Peyer's patch (tissue), 4 donors: ENCODE results near the gene ZNF311.

Experiments used
- POLR2A ChIP-seq, 2 donors: fragments of 450-650 bp; IDR thresholded peaks; one replicate each; pipeline ENCODE4 v1.5.1; 2017; ENCODE audit warnings: antibody characterized with exemption in 2 of 2, mild to moderate bottlenecking in 2 of 2, moderate library complexity in 2 of 2
- TF ChIP-seq, protein P1 (sequence below), 6 experiments: fragments of 450-650 bp in 4 of 6; fragments of 200-600 bp in 2 of 6; sonication (generic) in 1 of 6; IDR thresholded peaks; one replicate each; pipeline ENCODE4 v1.5.1; 2017 to 2019; ENCODE audit warnings: antibody characterized with exemption in 6 of 6, mild to moderate bottlenecking in 3 of 6, moderate library complexity in 1 of 6

DNA sequence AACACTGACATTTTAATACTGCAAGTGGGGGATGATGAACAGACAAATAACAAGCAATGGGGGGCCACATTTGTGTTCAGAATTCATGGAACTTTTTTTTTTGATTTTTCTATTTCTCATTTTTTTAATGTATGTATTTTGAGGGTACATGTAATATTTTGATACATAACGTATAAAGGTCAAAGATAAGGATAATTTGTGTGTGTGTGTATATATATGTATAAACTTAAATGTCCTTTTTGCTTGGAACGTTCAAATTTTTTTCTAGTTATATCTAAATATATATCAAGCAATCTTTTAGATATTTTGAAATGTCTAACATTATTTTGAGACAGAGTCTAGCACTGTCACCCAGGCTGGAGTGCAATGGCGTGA lies 12.3 kb upstream of the ZNF311 start:
- TF ChIP-seq, protein P1, sequence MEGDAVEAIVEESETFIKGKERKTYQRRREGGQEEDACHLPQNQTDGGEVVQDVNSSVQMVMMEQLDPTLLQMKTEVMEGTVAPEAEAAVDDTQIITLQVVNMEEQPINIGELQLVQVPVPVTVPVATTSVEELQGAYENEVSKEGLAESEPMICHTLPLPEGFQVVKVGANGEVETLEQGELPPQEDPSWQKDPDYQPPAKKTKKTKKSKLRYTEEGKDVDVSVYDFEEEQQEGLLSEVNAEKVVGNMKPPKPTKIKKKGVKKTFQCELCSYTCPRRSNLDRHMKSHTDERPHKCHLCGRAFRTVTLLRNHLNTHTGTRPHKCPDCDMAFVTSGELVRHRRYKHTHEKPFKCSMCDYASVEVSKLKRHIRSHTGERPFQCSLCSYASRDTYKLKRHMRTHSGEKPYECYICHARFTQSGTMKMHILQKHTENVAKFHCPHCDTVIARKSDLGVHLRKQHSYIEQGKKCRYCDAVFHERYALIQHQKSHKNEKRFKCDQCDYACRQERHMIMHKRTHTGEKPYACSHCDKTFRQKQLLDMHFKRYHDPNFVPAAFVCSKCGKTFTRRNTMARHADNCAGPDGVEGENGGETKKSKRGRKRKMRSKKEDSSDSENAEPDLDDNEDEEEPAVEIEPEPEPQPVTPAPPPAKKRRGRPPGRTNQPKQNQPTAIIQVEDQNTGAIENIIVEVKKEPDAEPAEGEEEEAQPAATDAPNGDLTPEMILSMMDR (IDR thresholded peaks at IDR 0.05): no peak
- no peak for TF ChIP-seq POLR2A (IDR thresholded peaks at IDR 0.05)
